ENCODE measurements around the gene RBFOX1. TPM values are rescaled to one million over a fixed set of nuclear protein-coding genes. Genes with fewer than 3 reads are reported as not detected.
A peak's percentile ranks its signal among the peaks of the same experiment; 100 is the strongest.

RBFOX1 gene
- total RNA-seq, 1 donor from 2014 or later, result 4.8 TPM

- no peak for DNase-seq
These were observed 280.0 kb downstream of the RBFOX1 start for GRCh38 chr16:7612671-7613070.

DNA sequence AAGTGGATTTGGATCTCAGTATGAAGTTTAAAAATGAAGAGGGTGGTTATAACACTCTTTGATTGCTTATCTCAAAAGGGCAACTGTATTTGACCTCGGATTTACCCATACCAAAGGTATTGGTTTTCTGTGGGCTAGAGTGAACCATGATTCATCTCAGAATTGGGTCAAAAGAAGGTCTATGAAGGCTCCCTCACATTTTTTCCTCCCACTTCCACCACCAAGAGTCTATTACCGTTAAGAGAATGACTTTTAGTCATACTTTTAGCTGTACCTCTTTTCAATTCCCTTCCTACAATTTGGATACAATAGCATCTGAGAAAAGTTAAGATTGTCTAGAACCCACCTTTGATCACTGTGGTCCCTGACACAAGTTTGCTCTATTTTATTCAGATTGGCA, 280.9 kb downstream of the RBFOX1 start:
- DNase-seq, result no peak

DNA sequence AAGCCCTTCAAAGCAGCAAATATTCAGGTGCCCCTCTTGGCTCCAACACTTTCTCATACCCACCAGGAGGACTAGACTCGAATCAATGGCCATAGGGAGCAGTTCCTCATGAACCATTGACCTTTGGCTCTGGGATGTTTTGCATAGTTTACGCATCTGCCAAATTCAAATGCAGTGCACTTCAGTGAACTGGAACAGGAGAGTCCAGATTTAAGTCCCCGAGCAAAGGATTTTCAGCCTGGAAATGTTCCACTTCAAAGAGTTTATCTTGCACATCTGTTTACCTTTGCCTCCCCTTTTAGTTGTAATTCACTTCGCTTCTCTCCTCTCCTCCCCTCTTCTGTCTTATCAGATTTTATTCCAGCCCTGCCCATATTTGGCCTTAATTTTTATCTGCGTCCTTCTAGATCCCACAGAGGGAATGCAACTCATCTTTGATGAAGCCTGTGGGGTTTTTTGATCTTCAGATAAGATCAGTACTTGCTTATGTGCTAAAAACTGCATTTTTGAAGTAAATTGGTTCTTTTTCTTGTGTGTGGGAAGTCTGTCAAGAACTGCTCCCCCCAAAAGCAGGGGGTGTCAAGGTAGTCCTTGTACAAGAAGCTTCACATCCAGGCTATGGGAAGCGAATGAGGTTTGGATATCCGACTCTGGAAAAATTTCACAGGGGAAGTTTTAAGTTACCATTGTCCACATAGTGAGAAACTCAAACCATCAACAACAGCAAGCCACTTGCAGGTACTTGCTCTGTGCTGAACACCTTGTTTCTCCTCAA, 281.6 kb downstream of the RBFOX1 start:
- DNase-seq, result no peak

- no peak for DNase-seq
These were observed 282.9 kb downstream of the RBFOX1 start for GRCh38 chr16:7615565-7615964.

DNA sequence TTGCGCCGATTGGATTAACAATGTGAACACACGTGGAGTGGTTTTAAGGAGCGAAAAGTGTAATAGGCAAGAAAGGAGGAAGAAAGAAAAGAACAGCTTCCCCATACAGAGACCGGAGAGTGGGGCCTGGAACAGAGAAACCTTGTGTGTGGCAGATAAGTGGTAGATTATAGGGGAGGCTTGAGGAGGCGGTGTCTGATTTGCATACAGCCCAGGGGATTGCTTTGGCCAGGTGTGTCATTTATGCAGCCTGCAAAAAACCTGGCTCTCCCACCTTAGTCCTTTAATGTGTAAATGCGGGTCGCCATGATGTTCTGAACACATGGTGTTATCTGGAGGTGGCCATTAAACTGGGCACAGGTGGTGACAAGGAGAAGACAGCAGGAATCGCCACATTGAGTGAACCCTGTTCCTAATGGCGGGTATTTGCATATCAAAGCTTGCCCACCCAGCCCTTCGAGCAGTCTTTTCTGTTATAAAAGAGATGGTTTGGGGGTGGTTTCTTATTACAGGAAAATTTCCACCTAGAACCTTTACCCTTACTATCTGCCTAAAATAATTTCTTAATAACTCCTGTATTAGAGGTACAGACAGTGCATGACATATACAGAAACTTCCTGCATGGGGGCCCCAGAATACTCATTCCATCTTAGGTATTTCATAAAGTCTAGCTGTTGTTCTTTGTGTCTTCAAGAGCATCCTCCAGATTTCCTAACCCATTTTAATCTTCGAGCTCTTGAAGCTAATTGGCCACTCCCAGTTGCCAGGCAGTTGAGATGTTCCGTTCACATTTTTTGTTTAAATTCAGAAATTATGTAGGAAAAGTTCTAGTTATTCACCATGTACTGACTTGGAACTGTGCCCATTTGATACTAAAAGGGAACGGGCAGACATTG, 292.5 kb downstream of the RBFOX1 start:
- DNase-seq, result no peak

- DNase-seq, result no peak
These were observed 296.3 kb downstream of the RBFOX1 start for GRCh38 chr16:7628981-7629380.

DNA sequence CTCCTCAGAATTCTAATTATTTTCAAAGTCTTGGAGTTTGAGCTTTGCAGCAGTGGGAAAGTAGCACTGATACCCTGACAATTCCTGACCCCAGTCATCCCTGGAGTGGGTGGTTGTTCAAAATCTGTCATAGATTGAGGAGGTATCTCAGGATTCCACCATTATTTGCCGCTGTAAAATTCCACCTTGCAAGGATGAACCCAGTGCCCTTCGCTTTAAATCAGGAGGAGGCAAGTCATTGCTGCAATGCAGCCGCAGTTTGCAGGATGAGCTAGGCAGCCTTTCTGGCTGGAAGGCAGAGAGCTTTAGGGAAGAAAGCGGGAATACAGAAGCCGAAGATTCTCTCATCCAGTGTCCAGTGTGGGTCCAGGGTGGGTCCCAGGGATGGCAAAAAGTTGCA, 296.9 kb downstream of the RBFOX1 start:
- no peak for DNase-seq

DNA sequence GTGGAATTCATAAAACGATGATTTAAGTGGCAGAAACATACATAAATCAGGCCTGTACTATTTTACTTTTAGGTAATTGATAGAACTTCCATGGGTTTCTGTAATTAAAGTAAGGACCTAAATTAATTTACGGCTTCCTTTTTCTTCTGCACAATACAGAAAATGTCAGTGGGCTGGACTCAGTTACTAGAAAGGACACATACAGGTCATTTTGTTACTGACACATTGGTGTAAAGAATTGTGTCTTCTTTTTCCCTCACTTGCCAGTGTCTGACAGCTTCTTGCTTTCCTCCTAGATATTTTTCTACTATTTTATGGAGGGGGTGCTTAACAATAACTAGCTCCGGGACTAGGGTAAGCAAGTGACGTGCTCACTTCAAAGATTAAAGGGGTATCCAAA, 304.8 kb downstream of the RBFOX1 start:
- no peak for DNase-seq

GRCh38 chr16:7638306-7638705, 305.7 kb downstream of the RBFOX1 start:
- no peak for DNase-seq

- DNase-seq, result no peak
These were observed 307.7 kb downstream of the RBFOX1 start for GRCh38 chr16:7640334-7640733.

- DNase-seq, result no peak
These were observed 311.5 kb downstream of the RBFOX1 start for GRCh38 chr16:7644176-7644575.

DNA sequence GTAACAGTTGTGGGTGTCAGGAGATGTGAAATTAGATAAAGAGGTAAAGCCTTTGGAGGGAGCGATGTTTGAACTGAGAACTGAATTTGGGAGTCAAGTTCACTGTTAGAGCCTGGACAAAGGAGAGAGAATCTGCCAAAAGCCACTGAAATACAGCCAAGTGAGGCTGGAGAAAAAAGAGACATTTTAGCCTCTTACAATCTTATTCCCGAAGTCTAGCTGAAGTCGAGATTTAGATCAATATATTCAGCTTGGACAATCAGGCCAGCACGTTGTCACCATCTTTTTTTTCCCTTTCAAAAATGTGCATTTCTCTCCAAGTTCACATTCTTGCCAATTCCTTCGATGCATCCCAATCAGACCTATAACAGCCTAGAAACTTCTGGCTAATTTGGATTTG, 312.2 kb downstream of the RBFOX1 start:
- DNase-seq, result no peak

DNA sequence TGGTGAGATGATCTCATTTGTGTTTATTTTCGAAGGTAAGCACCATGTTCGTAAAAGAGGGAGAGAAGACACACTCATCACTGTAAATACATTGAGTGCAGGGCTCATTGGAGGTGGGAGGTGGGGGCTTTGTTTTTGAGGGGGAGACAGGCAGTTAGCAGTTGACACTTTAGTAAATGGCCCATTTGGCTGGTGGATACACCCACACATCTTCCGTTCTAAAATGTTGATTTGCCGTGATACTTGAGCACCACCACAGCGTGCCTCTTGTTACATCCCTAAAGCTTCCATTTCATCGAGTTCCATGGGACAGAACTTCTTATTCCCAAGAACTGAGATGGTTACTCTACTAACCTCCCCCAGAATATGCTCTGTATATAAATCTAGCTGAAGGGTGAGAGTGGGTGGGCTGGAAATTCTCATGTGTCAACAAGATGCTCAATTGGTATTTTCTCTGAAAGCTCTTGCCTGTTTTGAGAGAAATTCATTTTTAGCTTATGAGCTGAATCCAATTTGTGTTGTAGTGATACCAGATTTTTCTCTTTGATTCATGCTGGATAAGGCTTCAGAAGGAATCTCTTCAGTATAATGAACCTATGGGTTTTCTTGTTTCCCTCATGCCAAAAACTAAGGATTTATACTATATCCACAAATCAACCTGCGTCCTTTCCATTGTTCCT, 314.3 kb downstream of the RBFOX1 start:
- DNase-seq, result peak; percentile 61

DNA sequence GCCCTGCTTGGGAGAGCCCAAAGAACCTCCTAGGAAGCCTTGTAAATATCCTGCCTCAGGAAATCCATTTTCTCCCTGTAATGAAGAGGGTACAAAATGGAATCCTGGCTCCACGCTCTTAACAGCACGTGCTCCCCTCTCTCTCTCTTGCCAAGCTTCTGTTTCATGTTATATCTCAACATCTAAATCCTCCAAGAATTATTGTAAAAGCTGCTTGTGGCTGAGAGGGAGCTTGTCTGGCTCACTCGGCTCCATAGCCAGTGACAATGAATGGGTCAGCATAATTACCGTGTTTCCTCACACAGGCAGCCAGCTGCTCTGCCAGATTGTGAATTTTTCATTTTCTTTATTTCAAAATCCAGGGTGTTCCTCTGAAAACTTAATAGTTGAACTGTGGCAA, 317.8 kb downstream of the RBFOX1 start:
- no peak for DNase-seq

- DNase-seq, result no peak
These were observed 319.3 kb downstream of the RBFOX1 start for GRCh38 chr16:7651803-7652570.

DNA sequence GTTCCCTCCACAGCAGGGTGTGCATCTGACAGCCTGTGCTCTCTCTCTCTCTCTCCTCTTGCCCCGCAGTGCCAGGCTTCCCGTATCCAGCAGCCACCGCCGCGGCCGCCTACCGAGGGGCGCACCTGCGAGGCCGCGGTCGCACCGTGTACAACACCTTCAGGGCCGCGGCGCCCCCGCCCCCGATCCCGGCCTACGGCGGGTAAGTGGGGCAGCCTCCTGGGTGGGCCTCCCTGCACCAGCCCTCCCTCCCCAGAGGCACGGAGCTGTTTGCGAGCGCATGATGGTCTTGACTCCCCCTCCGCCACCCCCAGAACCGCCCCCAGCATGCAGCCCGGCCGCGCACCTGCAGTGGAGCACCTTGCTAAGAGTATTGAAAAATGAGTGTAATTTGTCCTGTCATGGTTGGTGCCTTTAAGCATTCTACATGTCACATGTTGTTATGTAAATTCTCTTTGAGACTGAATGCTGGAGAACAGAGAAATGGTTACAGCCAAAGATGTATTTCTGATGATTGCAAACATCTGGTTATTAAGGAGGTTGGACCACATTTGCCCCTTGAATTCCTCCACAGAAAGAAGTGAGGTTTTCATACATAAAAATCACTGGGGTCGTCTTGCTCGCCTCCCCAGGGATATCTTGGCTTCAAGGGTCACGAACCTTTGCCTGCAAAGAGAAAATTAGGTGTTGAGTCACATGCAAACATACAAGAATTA, 321.3 kb downstream of the RBFOX1 start:
- peak; percentile 35 for DNase-seq

GRCh38 chr16:7675628-7676027, 343.0 kb downstream of the RBFOX1 start:
- no peak for DNase-seq

DNA sequence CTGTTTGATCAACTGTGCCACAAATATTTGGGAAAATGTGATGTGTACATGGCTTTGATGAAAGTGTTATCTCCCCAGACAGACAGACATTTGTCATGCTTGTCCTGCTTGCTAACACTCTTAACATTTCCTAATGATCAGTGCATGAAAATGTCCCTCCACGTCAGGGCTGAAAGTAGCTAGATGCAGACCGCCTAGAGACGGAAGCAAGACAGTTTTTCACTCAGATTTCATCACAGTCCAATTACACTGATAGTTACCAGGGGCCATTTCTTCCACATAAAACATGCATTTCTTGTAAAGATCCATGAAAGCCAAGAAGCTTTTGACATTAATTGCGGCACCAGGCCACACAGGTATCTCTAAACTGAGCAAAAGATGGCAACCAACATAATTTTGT, 347.7 kb downstream of the RBFOX1 start:
- DNase-seq, result no peak

- no peak for DNase-seq
These were observed 356.2 kb downstream of the RBFOX1 start for GRCh38 chr16:7688811-7689210.

GRCh38 chr16:7689234-7689633, 356.6 kb downstream of the RBFOX1 start:
- DNase-seq, result no peak

DNA sequence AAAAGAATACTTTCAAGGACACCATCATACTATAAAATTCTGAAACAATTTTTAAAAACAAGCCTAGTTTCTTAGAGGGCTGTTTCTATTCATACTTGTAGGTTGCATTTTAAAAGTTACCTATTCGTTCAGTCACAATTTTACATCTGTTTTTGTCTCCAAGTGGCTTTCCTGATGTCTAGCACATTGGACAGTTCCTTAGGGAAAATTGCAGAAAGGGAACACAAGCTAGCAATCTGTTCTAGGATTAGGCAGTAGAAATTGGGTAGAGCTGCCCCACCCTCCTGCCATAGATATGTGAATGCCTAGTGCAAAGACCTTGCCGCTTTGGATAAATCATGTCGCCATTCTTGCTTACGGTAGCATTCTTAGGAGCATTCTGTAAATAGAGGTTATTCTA, 358.9 kb downstream of the RBFOX1 start:
- no peak for DNase-seq

DNA sequence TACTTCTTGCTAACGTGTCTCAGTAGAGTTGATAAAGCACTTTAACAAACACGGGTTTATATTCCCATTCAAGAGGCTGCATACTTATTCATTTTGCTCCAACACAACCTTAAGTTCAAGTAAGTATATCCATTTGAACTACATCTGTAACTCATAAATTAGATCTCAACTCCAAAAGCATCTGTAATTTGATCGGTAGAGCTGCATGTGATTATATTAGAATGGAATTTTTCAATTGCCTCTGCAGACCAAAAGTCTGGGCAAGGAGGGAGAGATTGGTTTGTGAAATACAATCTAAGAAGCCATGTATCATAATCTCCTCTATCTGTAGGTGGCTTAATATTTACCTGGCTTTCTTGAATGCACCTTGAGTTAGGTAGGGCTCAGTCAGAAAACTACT, 371.0 kb downstream of the RBFOX1 start:
- DNase-seq, result peak; percentile 63

Measured in skin of body (tissue), 2 donors.